Breast epithelium (tissue), 4 donors: ENCODE results near the gene SLC41A3. TPM values are rescaled to one million over a fixed set of nuclear protein-coding genes. Genes with fewer than 3 reads are reported as not detected.
"Not testable (repeated sequence)": the region's sequence is repeated elsewhere in the genome, so short reads cannot be mapped to it uniquely, and the experiment has no call there.

Experiments
- DNase-seq, 2 donors: peaks; one replicate each; pipeline ENCODE4 v3.0.0-alpha.2; 2019; ENCODE audit warnings: low spot score in 2 of 2
- H3K27ac ChIP-seq, 2 donors: fragments of 200-600 bp; sonication (generic) in 1 of 2; one replicate each; pipeline ENCODE4 v1.5.1; 2016 to 2019; ENCODE audit warnings: mild to moderate bottlenecking in 1 of 2
- H3K27me3 ChIP-seq, 2 donors: fragments of 200-600 bp; sonication (generic) in 1 of 2; one replicate each; pipeline versions ENCODE4 v1.5.1 to v1.6.0; 2017 to 2019; ENCODE audit warnings: control low read depth in 1 of 2, mild to moderate bottlenecking in 1 of 2
- H3K36me3 ChIP-seq: fragments of 200-600 bp; one replicate; pipeline ENCODE4 v1.5.1; 2019
- H3K4me1 ChIP-seq, 2 donors: fragments of 200-600 bp; sonication (generic); one replicate each; pipeline ENCODE4 v1.5.1; 2016 to 2019; ENCODE audit warnings: control low read depth in 1 of 2
- H3K4me3 ChIP-seq, 3 donors: fragments of 200-600 bp; sonication (generic); 1 replicate in 2 of 3; 2 replicates in 1 of 3; pipeline ENCODE4 v1.5.1; 2016 to 2019; ENCODE audit warnings: mild to moderate bottlenecking in 3 of 3, moderate library complexity in 2 of 3
- H3K9me3 ChIP-seq, 2 donors: fragments of 200-600 bp; sonication (generic) in 1 of 2; one replicate each; pipeline ENCODE4 v1.5.1; 2016 to 2019; ENCODE audit warnings: control low read depth in 1 of 2
- CTCF ChIP-seq, 3 donors: fragments of 450-650 bp; IDR thresholded peaks; one replicate each; pipeline ENCODE4 v1.5.1; 2016 to 2017; ENCODE audit warnings: antibody characterized with exemption in 3 of 3, mild to moderate bottlenecking in 3 of 3, moderate library complexity in 3 of 3
- POLR2A ChIP-seq: fragments of 450-650 bp; IDR thresholded peaks from one replicate; pipeline ENCODE4 v1.6.1; 2016; ENCODE audit warnings: antibody characterized with exemption, mild to moderate bottlenecking, moderate library complexity
- POLR2AphosphoS5 ChIP-seq, 3 donors: sonication (generic); formaldehyde crosslinking; IDR thresholded peaks; one replicate each; pipeline ENCODE4 v1.6.1; 2017; ENCODE audit warnings: antibody characterized with exemption in 3 of 3
- intact Hi-C: fragments of 100-400 bp; cut with DNase I; formaldehyde crosslinking; loops from one replicate; pipeline ENCODE4 v1.15.1; 2023; ENCODE audit warnings: low total_unique reads
- total RNA-seq, 3 donors: library from RNA; depleted of rRNA; stranded (reverse); fragments of >200 nt; gene quantifications; one replicate each; pipeline ENCODE4 v1.1.0, GENCODE V29; 2016

Gene SLC41A3
- total RNA-seq, 3 donors from 2014 or later = 42.6 to 53.7 (median 50.1) TPM

DNA sequence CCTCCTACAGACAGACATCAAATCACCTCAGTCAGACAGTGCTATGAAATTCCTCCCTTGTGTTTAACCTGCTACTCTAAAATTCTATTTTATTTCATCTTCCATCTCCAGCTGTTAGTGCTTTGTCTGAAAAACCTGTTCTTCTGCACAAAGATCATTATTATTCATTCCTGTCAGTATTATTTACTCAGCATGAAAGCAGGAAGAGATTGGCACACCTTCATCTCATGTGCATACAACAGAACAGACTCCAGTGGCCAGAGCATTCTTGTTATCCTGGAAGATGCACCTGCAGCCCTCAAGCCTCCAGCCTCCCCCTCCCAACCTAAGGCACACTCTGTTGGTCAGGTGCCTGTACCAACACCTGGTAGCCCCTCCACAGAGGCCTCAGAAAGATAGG is 116.8 kb downstream of the SLC41A3 start:
- TF ChIP-seq POLR2AphosphoS5 (IDR thresholded peaks at IDR 0.05) (no peak), POLR2A (no peak), CTCF (IDR thresholded peaks at IDR 0.05) (no peak)
- Histone ChIP-seq H3K27ac (no peak overlapping the region), H3K4me3 (no peak overlapping the region), H3K27me3 (no peaks in the 10 kb centered on the region), H3K9me3 (peaks cover 0 to 4% of the 10 kb centered on the region in 2 donors), H3K4me1 (no peaks in the 10 kb centered on the region), H3K36me3 (no peaks in the 10 kb centered on the region)
- no peak for DNase-seq
- intact Hi-C loops = no loop called here

- TF ChIP-seq CTCF (IDR thresholded peaks at IDR 0.05) (no peak), POLR2AphosphoS5 (IDR thresholded peaks at IDR 0.05) (no peak), POLR2A (no peak)
- no peak overlapping the region for H3K4me3 ChIP-seq
- DNase-seq = no peak
- peaks cover 0 to 4% of the 10 kb centered on the region in 2 donors for H3K9me3 ChIP-seq
- no peaks in the 10 kb centered on the region for H3K27me3 ChIP-seq
- no peak overlapping the region for H3K27ac ChIP-seq
- no peaks in the 10 kb centered on the region for H3K4me1 ChIP-seq
- intact Hi-C loops = no loop called here
- no peaks in the 10 kb centered on the region for H3K36me3 ChIP-seq
Observed at GRCh38 chr3:125965505-125965904, 118.4 kb downstream of the SLC41A3 start.

DNA sequence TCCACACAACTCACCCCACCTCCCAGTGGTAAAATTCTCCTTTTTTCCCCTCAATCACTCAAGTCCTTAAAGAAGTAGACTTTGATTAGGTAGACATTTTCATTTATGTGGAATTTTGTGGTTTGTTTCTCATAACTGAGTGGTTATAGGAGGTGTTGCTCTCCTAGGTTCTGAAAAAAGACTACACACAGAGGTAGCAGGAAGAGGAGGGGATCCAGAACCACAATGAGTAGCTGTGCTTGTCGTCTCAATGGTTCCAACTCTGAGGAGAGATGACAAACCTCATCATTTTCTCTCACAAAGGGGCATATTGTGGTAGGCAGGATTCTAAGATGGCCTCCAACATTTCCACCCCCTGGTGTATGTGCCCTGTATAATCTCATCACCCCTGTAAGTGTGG is 120.1 kb downstream of the SLC41A3 start:
- H3K4me1 ChIP-seq, intact Hi-C loops, H3K36me3 ChIP-seq, H3K27ac ChIP-seq, H3K9me3 ChIP-seq, DNase-seq, H3K4me3 ChIP-seq, H3K27me3 ChIP-seq: not testable (repeated sequence)

GRCh38 chr3:125961289-125961589 is 122.7 kb downstream of the SLC41A3 start:
- H3K36me3 ChIP-seq = no peaks in the 10 kb centered on the region
- no peak for DNase-seq
- H3K9me3 ChIP-seq = peaks cover 0 to 4% of the 10 kb centered on the region in 2 donors
- no peak overlapping the region for H3K27ac ChIP-seq
- intact Hi-C loops = no loop called here
- H3K27me3 ChIP-seq = peaks cover 0 to 3% of the 10 kb centered on the region in 2 donors
- TF ChIP-seq POLR2A = no peak
- TF ChIP-seq POLR2AphosphoS5 (IDR thresholded peaks at IDR 0.05) = no peak
- no peak for TF ChIP-seq CTCF (IDR thresholded peaks at IDR 0.05)
- H3K4me1 ChIP-seq = no peaks in the 10 kb centered on the region
- H3K4me3 ChIP-seq = no peak overlapping the region

DNA sequence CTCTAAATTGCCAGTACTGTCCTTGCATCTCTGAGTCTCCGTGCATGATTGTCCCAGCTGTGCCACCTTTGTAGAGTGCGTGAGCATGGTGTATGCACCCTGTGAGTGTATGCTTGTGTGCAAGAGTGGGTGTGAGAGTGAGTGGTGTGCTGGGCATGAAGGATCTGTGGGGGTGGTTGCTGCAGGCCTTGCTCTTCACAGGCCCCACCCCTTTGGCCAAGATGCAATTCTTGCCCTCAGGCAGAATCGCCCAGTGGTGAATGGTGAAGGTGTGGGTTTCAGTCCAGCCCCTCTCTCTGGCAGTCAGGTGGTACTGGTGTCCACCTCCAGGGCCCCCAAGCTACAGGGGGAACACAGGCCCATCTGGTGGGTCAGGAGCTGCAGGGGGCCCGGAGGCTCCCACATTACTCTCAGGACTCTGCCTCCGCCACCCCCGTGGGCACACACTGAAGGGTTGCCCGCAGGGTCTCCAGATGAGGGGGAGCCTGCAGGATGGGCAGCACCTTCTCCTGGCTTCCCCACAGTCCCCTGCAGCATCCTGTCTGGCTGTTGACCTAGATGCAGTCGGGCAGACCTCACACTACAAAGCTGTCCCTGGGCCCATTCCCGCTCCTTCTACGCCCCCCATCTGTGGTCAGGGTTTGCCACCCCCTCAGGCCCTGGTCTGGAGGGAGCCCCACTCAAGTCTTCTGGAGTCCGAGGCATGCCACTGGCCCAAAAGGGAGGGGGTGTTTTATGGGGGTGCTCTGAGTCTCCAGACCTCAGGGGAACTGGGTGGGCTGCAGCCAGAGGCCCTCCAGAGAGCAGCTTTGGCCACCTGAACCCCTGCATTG is 123.3 kb downstream of the SLC41A3 start:
- intact Hi-C loops = no loop called here
- no peaks in the 10 kb centered on the region for H3K36me3 ChIP-seq
- H3K4me3 ChIP-seq = no peak overlapping the region
- H3K9me3 ChIP-seq = peaks cover 0 to 4% of the 10 kb centered on the region in 2 donors
- TF ChIP-seq CTCF (IDR thresholded peaks at IDR 0.05) (no peak), POLR2A (no peak)
- peaks cover 0 to 3% of the 10 kb centered on the region in 2 donors for H3K27me3 ChIP-seq
- DNase-seq = no peak
- H3K27ac ChIP-seq = no peak overlapping the region
- H3K4me1 ChIP-seq = no peaks in the 10 kb centered on the region
